Lung (tissue), 12 donors: ENCODE results near the gene UBE4A. TPM values are rescaled to one million over a fixed set of nuclear protein-coding genes. Genes with fewer than 3 reads are reported as not detected.

Experiments
- ATAC-seq: fragments of 200-7000 bp; cut with Tn5 transposase; one replicate; pipeline ENCODE4 v1.9.1; 2020; ENCODE audit warnings: moderate number of reproducible peaks; ENCODE audit not compliant: insufficient read depth, low FRiP score
- DNase-seq, 3 donors: peaks; one replicate each; pipeline ENCODE4 v3.0.0-alpha.2; 2013 to 2017
- H3K27ac ChIP-seq, 2 donors: one replicate each; pipeline ENCODE4 v1.5.1; 2013; ENCODE audit warnings: mild to moderate bottlenecking in 2 of 2, moderate library complexity in 2 of 2, control low read depth in 1 of 2, inconsistent platforms in 1 of 2, low read depth in 1 of 2, low read length in 1 of 2
- H3K27me3 ChIP-seq, 3 donors: one replicate each; pipeline ENCODE4 v1.5.1; 2013; ENCODE audit warnings: low read length in 2 of 3; ENCODE audit not compliant: control insufficient read depth in 3 of 3, insufficient read depth in 3 of 3
- H3K36me3 ChIP-seq, 4 donors: one replicate each; pipeline ENCODE4 v1.5.1; 2013; ENCODE audit warnings: low read length in 4 of 4, mild to moderate bottlenecking in 1 of 4, moderate library complexity in 1 of 4; ENCODE audit not compliant: control insufficient read depth in 4 of 4, insufficient read depth in 4 of 4
- H3K4me1 ChIP-seq, 5 donors: one replicate each; pipeline ENCODE4 v1.5.1; 2013; ENCODE audit warnings: low read length in 5 of 5, mild to moderate bottlenecking in 2 of 5, moderate library complexity in 1 of 5; ENCODE audit not compliant: control insufficient read depth in 5 of 5, insufficient read depth in 5 of 5
- H3K4me3 ChIP-seq: one replicate; pipeline ENCODE4 v1.5.1; 2013; ENCODE audit warnings: mild to moderate bottlenecking, control low read depth, moderate library complexity
- H3K9ac ChIP-seq, 2 donors: one replicate each; pipeline ENCODE4 v1.5.1; 2013; ENCODE audit warnings: low read length in 2 of 2, control low read depth in 1 of 2; ENCODE audit not compliant: insufficient read depth in 1 of 2
- H3K9me3 ChIP-seq, 4 donors: one replicate each; pipeline ENCODE4 v1.5.1; 2013; ENCODE audit warnings: low read length in 3 of 4, mild to moderate bottlenecking in 1 of 4, moderate library complexity in 1 of 4; ENCODE audit not compliant: control insufficient read depth in 4 of 4, insufficient read depth in 3 of 4
- CTCF ChIP-seq: IDR thresholded peaks from 2 replicates; pipeline ENCODE4 v1.5.1; 2012; ENCODE audit warnings: mild to moderate bottlenecking; ENCODE audit errors: control extremely low read depth, extremely low read depth
- WGBS, 2 donors: extraction: QIAGEN DNeasy Blood & Tissue Kit; methylation state at CpG; one replicate each; pipeline ENCODE4 v1.1.7; 2013; 5-methylcytosine and 5-hydroxymethylcytosine counted together
- polyA plus RNA-seq, 2 donors: library from polyadenylated mRNA; stranded (reverse); fragments of 200-250 nt; gene quantifications; one replicate each; pipeline ENCODE4 v1.2.1, GENCODE V29; 2013
- total RNA-seq, 2 donors: library from RNA; depleted of rRNA in 1 of 2; stranded (reverse); fragments of >200 nt in 1 of 2; gene quantifications; one replicate each; pipeline ENCODE4 v1.2.1, GENCODE V29; 2014 to 2021
- donor health status: control.
- donor health status: control.
- donor health status: Bipolar disorder and iron deficiency.
- donor health status: healthy.
- donor health status: DM: yes; HTN: yes; CAD: no.

UBE4A gene
- total and polyA plus RNA-seq, 4 donors, result 14.9 to 53.2 (median 27.8) TPM

GRCh38 chr11:118434123-118434552 lies 74.7 kb downstream of the UBE4A start:
- H3K27ac ChIP-seq, result no peak overlapping the region
- WGBS, 2 donors, result 4% methylated on average over 9 of the region's 9 CpGs
- ATAC-seq (no peak), DNase-seq (no peak)
- no peaks in the 10 kb centered on the region for H3K27me3 ChIP-seq
- peak overlapping the region; percentile 40 for H3K4me3 ChIP-seq
- peak overlapping the region in 1 of 2 donors; percentile 38 for H3K9ac ChIP-seq
- TF ChIP-seq CTCF, result no peak
- no peaks in the 10 kb centered on the region for H3K36me3 ChIP-seq
- peaks cover 2 to 28% (median 6%) of the 10 kb centered on the region in 5 donors for H3K4me1 ChIP-seq
- H3K9me3 ChIP-seq, result no peaks in the 10 kb centered on the region

DNA sequence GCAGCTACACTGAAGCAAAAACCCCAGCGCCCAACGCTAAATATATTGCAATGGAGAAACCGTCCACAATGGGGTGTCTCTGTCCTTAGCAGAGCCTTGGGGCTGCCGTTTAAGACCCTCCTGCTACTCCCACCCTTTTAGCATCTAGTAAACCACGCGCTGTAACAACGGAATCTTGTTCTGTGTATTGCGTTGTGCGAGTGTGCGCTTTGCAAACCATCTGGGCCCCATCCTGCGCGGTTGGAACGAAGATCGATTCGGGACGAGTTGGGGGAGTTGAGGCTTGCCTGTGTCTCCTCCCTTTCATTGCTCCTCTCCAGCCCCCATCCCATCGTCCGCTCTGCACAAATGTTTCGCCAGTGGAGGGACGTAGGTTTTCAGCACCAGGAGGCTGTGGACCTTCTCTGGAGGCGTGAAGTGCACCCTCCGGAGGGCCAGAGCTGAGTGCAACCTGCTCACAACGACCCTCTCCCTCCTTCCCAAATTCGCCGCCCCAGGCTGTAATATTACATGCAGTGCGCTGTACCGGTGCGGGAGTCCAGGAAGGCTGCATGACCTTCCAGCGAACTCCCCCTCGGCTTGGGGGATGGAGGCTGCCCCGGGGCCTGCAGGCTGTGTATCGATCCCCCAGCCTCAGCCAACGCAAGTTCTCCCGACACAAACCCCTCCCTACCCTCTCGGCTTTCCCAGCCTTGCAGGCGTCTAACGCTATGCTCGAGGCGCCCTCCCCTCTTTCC lies 75.3 kb downstream of the UBE4A start:
- peak overlapping the region; percentile 40 for H3K4me3 ChIP-seq
- H3K4me1 ChIP-seq, result peaks cover 2 to 34% (median 6%) of the 10 kb centered on the region in 5 donors
- no peaks in the 10 kb centered on the region for H3K36me3 ChIP-seq
- no peaks in the 10 kb centered on the region for H3K27me3 ChIP-seq
- 0% methylated on average over 39 of the region's 39 CpGs for WGBS, 2 donors
- H3K9me3 ChIP-seq, result no peaks in the 10 kb centered on the region
- TF ChIP-seq CTCF, result no peak
- DNase-seq (peak; percentile 60 to 69 (median 64)), ATAC-seq (no peak)
- H3K9ac ChIP-seq, result peak overlapping the region in 1 of 2 donors; percentile 47
- peak overlapping the region in 1 of 2 donors; percentile 41 for H3K27ac ChIP-seq

DNA sequence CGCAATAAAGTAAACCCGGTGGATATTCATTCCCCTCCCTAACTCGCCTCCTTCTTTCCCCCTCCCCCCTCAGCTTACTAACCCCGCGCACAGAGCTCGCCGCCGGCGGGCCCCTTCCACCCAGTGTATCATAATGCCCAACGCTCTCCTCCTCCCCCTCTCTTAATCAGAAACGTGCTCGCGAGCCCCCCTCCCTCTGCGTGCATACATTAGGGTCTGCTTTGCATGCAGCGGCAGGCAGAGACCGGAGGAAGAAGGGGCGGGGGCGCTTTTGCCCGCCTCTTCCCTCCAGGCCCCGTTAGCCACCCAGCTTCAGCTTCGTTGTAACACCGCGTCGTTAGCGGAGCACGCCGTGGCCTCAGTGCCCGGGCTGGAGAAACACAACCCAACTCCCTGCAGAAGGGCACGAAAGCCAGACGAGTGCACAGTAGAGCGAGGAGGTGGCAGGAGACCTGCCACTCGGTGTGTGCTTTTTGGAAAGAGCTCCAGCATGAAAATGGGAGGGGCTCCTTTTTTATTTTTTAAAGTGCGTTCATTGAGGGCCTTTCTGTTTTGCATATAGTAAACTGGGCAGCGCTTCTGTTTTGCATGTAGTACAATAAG lies 76.0 kb downstream of the UBE4A start:
- H3K9ac ChIP-seq, result peak overlapping the region in 1 of 2 donors; percentile 4
- 0 to 1% methylated on average over 29 to 34 of the region's 34 CpGs for WGBS, 2 donors
- peaks cover 0 to 3% (median 0%) of the 10 kb centered on the region in 4 donors for H3K36me3 ChIP-seq
- no peaks in the 10 kb centered on the region for H3K9me3 ChIP-seq
- peaks cover 2 to 35% (median 8%) of the 10 kb centered on the region in 5 donors for H3K4me1 ChIP-seq
- H3K4me3 ChIP-seq, result peak overlapping the region; percentile 40
- peak overlapping the region; percentile 10 to 78 for H3K27ac ChIP-seq
- ATAC-seq (no peak), DNase-seq (peak; percentile 84 to 89 (median 86))
- no peak for TF ChIP-seq CTCF
- H3K27me3 ChIP-seq, result no peaks in the 10 kb centered on the region
